Type B pancreatic cell (in vitro differentiated cells): Measurements from ENCODE around the gene MYBPC3. TPM values are rescaled to one million over a fixed set of nuclear protein-coding genes. Genes with fewer than 3 reads are reported as not detected.

Experiments
- DNase-seq: peaks from one replicate; pipeline ENCODE4 v3.0.0; 2021; ENCODE audit warnings: mixed read lengths; ENCODE audit not compliant: unreplicated experiment; ENCODE audit errors: extremely low spot score
- H3K27ac Mint-ChIP-seq: 2 replicates; pipeline ENCODE4 v1.8.0; 2021; ENCODE audit warnings: mild to moderate bottlenecking, mixed read lengths
- H3K27me3 Mint-ChIP-seq: 2 replicates; pipeline ENCODE4 v1.8.0; 2021; ENCODE audit warnings: mixed read lengths
- H3K36me3 Mint-ChIP-seq: 2 replicates; pipeline ENCODE4 v1.8.0; 2021; ENCODE audit warnings: mixed read lengths
- H3K4me1 Mint-ChIP-seq: one replicate; pipeline ENCODE4 v1.8.0; 2021; ENCODE audit warnings: mixed read lengths; ENCODE audit not compliant: unreplicated experiment
- H3K4me3 Mint-ChIP-seq: 2 replicates; pipeline ENCODE4 v1.8.0; 2021; ENCODE audit warnings: mild to moderate bottlenecking, mixed read lengths
- H3K9me3 Mint-ChIP-seq: 2 replicates; pipeline ENCODE4 v1.8.0; 2021; ENCODE audit warnings: mixed read lengths
- CTCF ChIP-seq: fragments of 200-600 bp; sonication (generic); conservative IDR thresholded peaks from 2 replicates; pipeline ENCODE4 v1.5.0; 2021; ENCODE audit warnings: antibody characterized with exemption, mild to moderate bottlenecking
- total RNA-seq: library from RNA; stranded (reverse); gene quantifications from 2 replicates; pipeline ENCODE4 v1.2.1, GENCODE V29; 2021; ENCODE audit warnings: low replicate concordance

The MYBPC3 gene
- total RNA-seq, 1 donor from 2014 or later: 1.8 TPM

DNA sequence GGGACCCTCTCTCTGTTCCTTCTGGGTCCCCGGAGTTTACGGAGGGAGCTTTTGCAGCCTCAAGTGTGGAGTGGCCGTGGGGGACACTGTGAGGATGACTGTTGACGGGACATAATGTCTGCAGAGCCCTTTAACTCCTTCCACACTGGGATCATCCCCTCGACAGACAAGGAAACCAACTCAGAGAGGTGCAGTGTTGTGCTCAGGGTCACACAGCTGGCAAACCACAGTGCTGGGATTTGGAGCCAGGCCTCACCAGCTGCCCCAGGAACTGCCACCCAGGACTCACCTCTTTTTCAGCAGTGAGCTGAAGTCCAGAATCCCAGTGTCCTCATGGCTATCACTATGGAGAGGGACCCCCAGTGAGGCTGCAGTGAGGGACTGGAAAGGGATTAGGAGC lies 5.4 kb downstream of the MYBPC3 start:
- Mint-ChIP-seq H3K4me3 (no peak overlapping the region), H3K36me3 (no peaks in the 10 kb centered on the region), H3K4me1 (peaks cover 5% of the 10 kb centered on the region), H3K27me3 (no peaks in the 10 kb centered on the region), H3K27ac (no peak overlapping the region), H3K9me3 (no peaks in the 10 kb centered on the region)
- no peak for DNase-seq
- no peak for TF ChIP-seq CTCF

DNA sequence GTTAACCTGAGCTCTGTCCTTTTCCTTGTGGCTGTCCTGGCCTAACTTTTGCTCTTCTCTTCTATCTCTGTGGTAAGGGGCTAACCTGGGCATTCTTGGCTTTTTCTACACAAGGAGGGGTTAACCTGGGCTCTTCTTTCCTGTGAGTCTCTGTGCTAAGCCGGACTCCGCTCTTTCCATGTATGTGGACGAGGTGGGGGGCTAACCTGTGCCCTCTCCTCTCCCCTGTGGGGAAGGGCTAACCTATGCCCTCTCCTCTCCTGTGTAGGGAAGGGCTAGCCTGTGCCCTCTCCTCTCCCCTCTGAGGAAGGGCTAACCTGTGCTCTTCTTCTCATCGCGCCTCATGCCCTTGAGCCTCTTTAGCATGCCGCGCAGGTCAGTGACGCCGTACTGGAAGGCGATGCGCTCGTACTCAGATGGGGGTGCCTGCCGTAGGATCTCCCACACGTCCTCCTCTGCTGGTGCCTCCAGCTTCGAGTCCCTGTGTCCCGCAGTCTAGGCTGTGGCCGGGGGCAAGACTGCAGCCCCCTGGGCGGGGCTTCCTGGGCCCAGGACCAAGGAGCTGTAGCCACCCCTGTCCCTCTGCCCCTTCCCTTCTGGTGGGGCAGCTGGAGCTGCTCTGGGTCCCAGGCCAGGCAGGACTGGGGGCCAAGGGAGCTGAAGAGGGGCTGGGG lies 6.5 kb downstream of the MYBPC3 start:
- no peak for TF ChIP-seq CTCF
- Mint-ChIP-seq H3K9me3 (no peaks in the 10 kb centered on the region), H3K4me1 (peaks cover 12% of the 10 kb centered on the region), H3K27me3 (no peaks in the 10 kb centered on the region), H3K36me3 (no peaks in the 10 kb centered on the region), H3K27ac (no peak overlapping the region), H3K4me3 (no peak overlapping the region)
- DNase-seq: no peak

DNA sequence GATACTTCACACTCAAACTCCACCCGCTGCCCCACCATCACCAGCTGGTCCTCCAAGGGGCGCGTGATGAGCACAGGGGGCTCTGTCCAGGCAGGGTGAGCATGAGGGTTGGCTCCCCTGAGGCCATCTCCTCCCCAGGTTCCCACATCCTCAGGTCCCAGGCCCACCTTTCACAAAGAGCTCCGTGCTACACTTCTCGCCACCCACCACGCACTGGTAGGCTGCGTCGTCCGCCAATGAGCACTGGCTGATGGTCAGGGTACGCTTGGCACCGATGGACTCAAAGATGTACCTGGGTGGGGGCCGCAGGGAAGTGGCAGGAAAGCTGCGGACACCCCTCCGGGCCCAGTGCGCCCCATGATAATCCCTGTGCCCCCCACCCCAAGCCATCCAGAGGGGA lies 9.6 kb downstream of the MYBPC3 start:
- no peak for TF ChIP-seq CTCF
- Mint-ChIP-seq H3K9me3 (no peaks in the 10 kb centered on the region), H3K4me1 (peaks cover 7% of the 10 kb centered on the region), H3K27ac (no peak overlapping the region), H3K27me3 (no peaks in the 10 kb centered on the region), H3K4me3 (no peak overlapping the region), H3K36me3 (no peaks in the 10 kb centered on the region)
- no peak for DNase-seq

DNA sequence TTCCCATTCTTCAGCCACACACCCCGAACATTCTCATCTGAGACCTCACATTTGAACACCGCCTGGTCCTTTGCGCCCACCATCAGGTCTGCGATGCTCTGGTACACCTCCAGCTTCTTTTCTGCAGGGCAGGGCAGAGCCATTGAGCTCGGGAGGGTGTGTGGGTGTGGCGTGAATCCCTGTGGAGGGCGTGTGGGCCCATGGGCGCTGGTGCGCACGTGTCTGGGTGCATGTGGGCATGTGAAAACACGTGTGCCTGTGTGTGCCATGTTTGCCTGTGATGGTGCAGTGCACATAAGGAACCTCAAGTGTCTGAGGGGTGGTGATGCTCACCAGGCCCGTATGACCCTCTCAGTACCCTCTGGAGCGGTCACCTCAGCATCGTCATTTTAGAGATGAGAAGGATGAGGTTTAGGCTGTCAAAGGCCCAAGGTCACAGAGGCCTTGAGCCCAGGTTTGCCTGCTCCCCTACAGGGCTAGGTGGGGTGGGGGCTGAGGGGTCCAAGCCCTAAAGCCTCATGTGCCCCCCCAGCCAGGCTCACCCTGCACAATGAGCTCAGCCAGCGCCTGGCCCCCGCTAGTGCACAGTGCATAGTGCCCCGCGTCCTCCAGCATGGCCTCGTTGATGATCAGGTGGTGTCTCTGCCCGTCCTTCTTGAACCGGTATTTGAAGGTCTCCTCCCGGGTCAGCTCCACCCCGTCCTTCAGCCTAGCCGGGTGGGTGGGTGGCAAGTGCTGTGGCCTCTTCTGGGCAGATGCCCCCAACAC lies 10.3 kb downstream of the MYBPC3 start:
- no peak for TF ChIP-seq CTCF
- H3K4me1 Mint-ChIP-seq: peaks cover 7% of the 10 kb centered on the region
- no peaks in the 10 kb centered on the region for H3K36me3 Mint-ChIP-seq
- H3K4me3 Mint-ChIP-seq: no peak overlapping the region
- no peak for DNase-seq
- no peaks in the 10 kb centered on the region for H3K27me3 Mint-ChIP-seq
- no peaks in the 10 kb centered on the region for H3K9me3 Mint-ChIP-seq
- H3K27ac Mint-ChIP-seq: peak overlapping the region; percentile 38

GRCh38 chr11:47340980-47341775 lies 11.3 kb downstream of the MYBPC3 start:
- DNase-seq: no peak
- no peaks in the 10 kb centered on the region for H3K27me3 Mint-ChIP-seq
- no peaks in the 10 kb centered on the region for H3K36me3 Mint-ChIP-seq
- TF ChIP-seq CTCF: no peak
- H3K4me1 Mint-ChIP-seq: peaks cover 7% of the 10 kb centered on the region
- no peak overlapping the region for H3K4me3 Mint-ChIP-seq
- no peaks in the 10 kb centered on the region for H3K9me3 Mint-ChIP-seq
- peak overlapping the region; percentile 38 for H3K27ac Mint-ChIP-seq
